ENCODE measurements around the gene PANX1. TPM values are rescaled to one million over a fixed set of nuclear protein-coding genes. Genes with fewer than 3 reads are reported as not detected.

The PANX1 gene
- total RNA-seq, 1 experiment from 2014 or later = 22.9 TPM

DNA sequence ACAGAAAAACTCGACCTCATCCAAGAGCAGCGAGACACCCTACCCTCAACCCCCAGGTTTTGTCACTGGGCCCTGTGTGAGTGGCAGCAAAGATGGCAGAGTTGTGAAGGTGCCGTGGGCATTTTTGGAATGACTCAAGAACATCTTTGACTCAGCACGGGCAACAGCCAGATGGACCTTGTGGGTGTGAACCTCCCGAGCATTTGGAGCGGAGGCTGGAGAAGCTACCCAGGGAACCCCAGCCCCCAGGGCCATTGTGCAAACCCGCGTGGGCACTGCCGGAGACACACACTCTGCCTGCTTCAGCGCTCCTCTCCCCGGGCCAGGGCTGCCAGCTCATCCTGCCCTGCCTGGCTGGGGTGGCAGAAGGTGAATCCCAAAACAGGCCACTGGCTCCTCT, 66.1 kb downstream of the PANX1 start:
- TF ChIP-seq, protein P1, sequence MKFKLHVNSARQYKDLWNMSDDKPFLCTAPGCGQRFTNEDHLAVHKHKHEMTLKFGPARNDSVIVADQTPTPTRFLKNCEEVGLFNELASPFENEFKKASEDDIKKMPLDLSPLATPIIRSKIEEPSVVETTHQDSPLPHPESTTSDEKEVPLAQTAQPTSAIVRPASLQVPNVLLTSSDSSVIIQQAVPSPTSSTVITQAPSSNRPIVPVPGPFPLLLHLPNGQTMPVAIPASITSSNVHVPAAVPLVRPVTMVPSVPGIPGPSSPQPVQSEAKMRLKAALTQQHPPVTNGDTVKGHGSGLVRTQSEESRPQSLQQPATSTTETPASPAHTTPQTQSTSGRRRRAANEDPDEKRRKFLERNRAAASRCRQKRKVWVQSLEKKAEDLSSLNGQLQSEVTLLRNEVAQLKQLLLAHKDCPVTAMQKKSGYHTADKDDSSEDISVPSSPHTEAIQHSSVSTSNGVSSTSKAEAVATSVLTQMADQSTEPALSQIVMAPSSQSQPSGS (CRISPR knock-in tag; IDR thresholded peaks at IDR 0.05; ENCODE audit: borderline replicate concordance, low read depth) = no peak
- no peak for TF ChIP-seq TP53 (CRISPR knock-in tag; IDR thresholded peaks at IDR 0.05)
- TF ChIP-seq SMAD3 (CRISPR knock-in tag; IDR thresholded peaks at IDR 0.05; ENCODE audit: borderline replicate concordance) = no peak
- no peak for TF ChIP-seq RELA (CRISPR knock-in tag; IDR thresholded peaks at IDR 0.05; ENCODE audit: borderline replicate concordance)
- no peak for TF ChIP-seq E2F5 (CRISPR knock-in tag; IDR thresholded peaks at IDR 0.05)
- no peak for TF ChIP-seq IRF2 (CRISPR knock-in tag; IDR thresholded peaks at IDR 0.05; ENCODE audit: borderline replicate concordance, low read depth)
- no peak for TF ChIP-seq CTCF (IDR thresholded peaks at IDR 0.05)
- TF ChIP-seq, protein P2, sequence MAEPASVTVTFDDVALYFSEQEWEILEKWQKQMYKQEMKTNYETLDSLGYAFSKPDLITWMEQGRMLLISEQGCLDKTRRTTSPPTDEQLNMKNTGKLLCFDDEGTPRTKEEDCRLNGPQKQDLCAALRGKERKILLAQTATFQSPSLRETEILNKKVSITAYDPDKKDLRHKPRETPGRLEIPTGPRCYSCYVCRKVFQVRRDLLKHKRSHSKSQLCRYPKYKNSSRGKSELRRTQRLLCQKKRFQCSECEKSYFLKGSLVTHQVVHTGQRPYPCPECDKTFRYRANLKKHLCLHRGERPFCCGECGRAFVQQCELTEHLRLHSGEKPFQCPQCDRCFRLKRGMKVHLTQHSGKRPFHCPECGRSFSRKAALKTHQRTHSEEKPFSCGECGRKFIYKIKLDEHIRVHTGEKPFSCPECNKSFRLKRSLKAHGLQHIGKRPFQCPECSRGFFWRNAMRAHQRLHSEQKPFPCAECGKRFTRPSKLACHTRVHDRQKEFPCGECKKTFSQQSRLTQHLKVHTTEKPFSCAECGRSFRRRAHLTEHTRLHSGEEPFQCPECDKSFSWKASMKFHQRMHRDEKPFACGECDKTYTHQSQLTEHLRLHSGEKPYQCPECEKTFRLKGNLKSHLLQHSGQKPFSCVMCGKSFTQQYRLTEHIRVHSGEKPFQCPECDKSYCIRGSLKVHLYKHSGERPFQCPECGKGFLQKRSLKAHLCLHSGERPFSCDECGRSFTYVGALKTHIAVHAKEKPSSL (CRISPR knock-in tag; conservative IDR thresholded peaks at IDR 0.05) = no peak
- no peak for TF ChIP-seq GABPB1 (CRISPR knock-in tag; IDR thresholded peaks at IDR 0.05)
- TF ChIP-seq, protein P3, sequence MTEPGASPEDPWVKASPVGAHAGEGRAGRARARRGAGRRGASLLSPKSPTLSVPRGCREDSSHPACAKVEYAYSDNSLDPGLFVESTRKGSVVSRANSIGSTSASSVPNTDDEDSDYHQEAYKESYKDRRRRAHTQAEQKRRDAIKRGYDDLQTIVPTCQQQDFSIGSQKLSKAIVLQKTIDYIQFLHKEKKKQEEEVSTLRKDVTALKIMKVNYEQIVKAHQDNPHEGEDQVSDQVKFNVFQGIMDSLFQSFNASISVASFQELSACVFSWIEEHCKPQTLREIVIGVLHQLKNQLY (CRISPR knock-in tag; IDR thresholded peaks at IDR 0.05) = no peak
- H3K4me3 Mint-ChIP-seq = no peak overlapping the region
- H3K9me3 Mint-ChIP-seq = peaks cover 10% of the 10 kb centered on the region
- ChIA-PET CTCF (interaction anchor here (0.8 kb wide), 1 partner anchor 299 kb away, joined by 3 read pairs; no protein-coding TSS in a partner anchor), POLR2A (no interaction called here)
- ATAC-seq (no peak), DNase-seq (ENCODE audit: low spot score) (no peak)
- H3K4me1 Mint-ChIP-seq = peaks cover 14% of the 10 kb centered on the region
- 0 out of 2 replicates have a peak, but pooled peaks cover 2% of the 10 kb centered on the region for H3K36me3 Mint-ChIP-seq
- no peaks in the 10 kb centered on the region for H3K27me3 Mint-ChIP-seq (ENCODE audit: low read depth)
- H3K27ac Mint-ChIP-seq = no peak overlapping the region

DNA sequence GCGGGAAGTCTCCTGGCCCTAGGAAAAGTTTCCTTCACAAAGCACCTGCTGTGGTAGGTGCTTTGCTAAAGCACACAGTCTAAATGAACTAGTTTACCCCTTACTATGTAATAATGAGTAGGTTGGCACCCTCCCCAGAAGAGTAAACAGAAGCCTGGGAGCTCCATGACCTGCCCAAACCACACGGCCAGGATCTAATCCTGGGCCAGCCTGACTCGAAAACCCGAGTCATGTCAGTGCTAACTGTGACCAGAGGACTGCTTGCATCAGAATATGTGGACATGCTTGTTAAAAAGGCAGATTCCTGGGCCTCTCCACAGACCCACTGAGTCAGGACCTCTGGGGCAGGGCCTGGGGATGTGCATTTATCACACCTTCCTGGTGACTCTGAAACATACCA, 67.7 kb downstream of the PANX1 start:
- ChIA-PET CTCF (no interaction called here), POLR2A (no interaction called here)
- ATAC-seq (no peak), DNase-seq (ENCODE audit: low spot score) (no peak)
- Mint-ChIP-seq H3K4me1 (peaks cover 14% of the 10 kb centered on the region), H3K27ac (no peak overlapping the region), H3K9me3 (no peaks in the 10 kb centered on the region), H3K36me3 (no peaks in the 10 kb centered on the region), H3K4me3 (no peak overlapping the region), H3K27me3 (ENCODE audit: low read depth) (no peaks in the 10 kb centered on the region)
- TF ChIP-seq MXD4 (CRISPR knock-in tag; IDR thresholded peaks at IDR 0.05; ENCODE audit: borderline replicate concordance) (no peak), RELA (CRISPR knock-in tag; IDR thresholded peaks at IDR 0.05; ENCODE audit: borderline replicate concordance) (no peak), SP1 (CRISPR knock-in tag; conservative IDR thresholded peaks at IDR 0.05) (no peak)

DNA sequence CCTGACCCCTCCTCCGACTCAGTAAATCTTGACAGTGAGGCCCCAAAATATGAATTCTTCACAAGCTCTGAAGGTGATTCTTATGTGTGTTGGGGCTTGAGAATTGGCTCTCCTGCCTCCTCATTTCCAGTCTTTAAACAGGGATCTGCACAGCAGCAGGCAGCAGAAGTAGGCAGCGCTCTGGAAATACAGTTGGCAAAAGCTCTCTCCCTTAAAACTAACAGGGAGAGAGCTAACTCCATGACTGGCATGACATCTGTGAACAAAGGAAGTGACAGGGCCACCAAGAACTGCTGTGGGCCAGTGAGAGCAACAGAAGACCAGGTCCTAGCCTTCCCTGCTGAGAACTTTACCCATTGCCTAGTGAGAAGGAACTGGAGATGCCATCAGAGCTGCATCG, 70.1 kb downstream of the PANX1 start:
- Mint-ChIP-seq H3K27me3 (ENCODE audit: low read depth) (no peaks in the 10 kb centered on the region), H3K4me1 (no peaks in the 10 kb centered on the region), H3K36me3 (no peaks in the 10 kb centered on the region), H3K4me3 (no peak overlapping the region), H3K9me3 (no peaks in the 10 kb centered on the region), H3K27ac (no peak overlapping the region)
- no peak for DNase-seq (ENCODE audit: low spot score)
- POLR2A ChIA-PET = interaction anchor here (0.6 kb wide), 1 partner anchor 285 kb away, joined by 3 read pairs; no protein-coding TSS in a partner anchor
- CTCF ChIA-PET = interaction anchor here (1.5 to 3.3 kb wide), 2 partner anchors 15 to 306 kb away, joined by 3 to 9 read pairs; no protein-coding TSS in a partner anchor
- TF ChIP-seq, protein P1 (CRISPR knock-in tag; IDR thresholded peaks at IDR 0.05; ENCODE audit: borderline replicate concordance, low read depth) = no peak
- TF ChIP-seq ESRRA (CRISPR knock-in tag; IDR thresholded peaks at IDR 0.05; ENCODE audit: borderline replicate concordance) (no peak), E2F1 (CRISPR knock-in tag; IDR thresholded peaks at IDR 0.05) (no peak), PRDM15 (CRISPR knock-in tag; IDR thresholded peaks at IDR 0.05) (no peak)
- no peak for ATAC-seq

Data from WTC11 (cell line).